H1 (cell line): ENCODE data around the gene PDE4B. TPM values are rescaled to one million over a fixed set of nuclear protein-coding genes. Genes with fewer than 3 reads are reported as not detected.
"Not testable (repeated sequence)": the region's sequence is repeated elsewhere in the genome, so short reads cannot be mapped to it uniquely, and the experiment has no call there.

ENCODE experiments used
- CTCF ChIA-PET: fragments of 300-600 bp; sonication (Branson Sonifier 250); formaldehyde crosslinking; loops from one replicate; lab custom pipeline; 2021; ENCODE audit not compliant: partially characterized antibody; lab: Charles Lee
- POLR2A ChIA-PET: fragments of 300-600 bp; sonication (Branson Sonifier 250); formaldehyde crosslinking; loops from one replicate; lab custom pipeline; 2021; ENCODE audit warnings: inconsistent platforms; ENCODE audit not compliant: partially characterized antibody; lab: Charles Lee
- DNase-seq, 2 experiments: peaks; one replicate each; pipeline versions ENCODE4 v3.0.0 to v3.0.0-alpha.2; 2010 to 2022; ENCODE audit warnings: low spot score in 2 of 2, low read depth in 1 of 2, mixed read lengths in 1 of 2
- FAIRE-seq: peaks from 2 replicates; lab custom pipeline; 2011; peaks lifted over from hg19 to GRCh38; lab: Jason Lieb, UNC
- H2AFZ ChIP-seq: 2 replicates; pipeline ENCODE4 v1.8.1; 2012; ENCODE audit warnings: low read length, inconsistent platforms
- H2AK5ac ChIP-seq: 2 replicates; pipeline ENCODE4 v1.6.1; 2013; ENCODE audit warnings: low read depth, low read length
- H2BK120ac ChIP-seq: replicated peaks from 2 replicates; pipeline ENCODE3; 2013; ENCODE audit warnings: low read depth, low read length, inconsistent platforms
- H2BK12ac ChIP-seq: 2 replicates; pipeline ENCODE4 v1.6.1; 2013; ENCODE audit warnings: low read depth, low read length
- H2BK15ac ChIP-seq: 2 replicates; pipeline ENCODE4 v1.6.1; 2013; ENCODE audit warnings: low read length
- H2BK20ac ChIP-seq: 2 replicates; pipeline ENCODE4 v1.6.1; 2013; ENCODE audit warnings: low read length
- H2BK5ac ChIP-seq: 2 replicates; pipeline ENCODE4 v1.6.1; 2013; ENCODE audit warnings: low read depth, low read length
- H3K14ac ChIP-seq: 2 replicates; pipeline ENCODE4 v1.6.1; 2013; ENCODE audit warnings: inconsistent platforms; ENCODE audit not compliant: insufficient read length
- H3K18ac ChIP-seq: 2 replicates; pipeline ENCODE4 v1.6.1; 2013; ENCODE audit warnings: low read length; ENCODE audit errors: extremely low read depth
- H3K23ac ChIP-seq: 2 replicates; pipeline ENCODE4 v1.6.1; 2013; ENCODE audit warnings: inconsistent platforms; ENCODE audit not compliant: insufficient read length
- H3K23me2 ChIP-seq: 2 replicates; pipeline ENCODE4 v1.6.1; 2013; ENCODE audit warnings: low read depth, low read length
- H3K27ac ChIP-seq: 2 replicates; pipeline ENCODE4 v1.6.1; 2011; ENCODE audit warnings: low read depth, low read length, inconsistent platforms
- H3K27me3 ChIP-seq, 4 experiments: replicated peaks in 1 of 4; 1 replicate in 1 of 4; 2 replicates in 3 of 4; pipeline versions ENCODE4 v1.6.1 to v1.8.1; 2011 to 2013; ENCODE audit warnings: low read length in 3 of 4, mild to moderate bottlenecking in 3 of 4, inconsistent platforms in 2 of 4, mixed read lengths in 2 of 4, moderate library complexity in 1 of 4; ENCODE audit not compliant: control insufficient read depth in 3 of 4, insufficient read depth in 3 of 4; ENCODE audit errors: extremely low read depth in 1 of 4
- H3K36me3 ChIP-seq, 4 experiments: 2 replicates each; pipeline versions ENCODE4 v1.6.1 to v1.8.1; 2011 to 2013; ENCODE audit warnings: mild to moderate bottlenecking in 4 of 4, low read length in 3 of 4, moderate library complexity in 2 of 4, control low read depth in 1 of 4, inconsistent platforms in 1 of 4; ENCODE audit not compliant: insufficient read depth in 4 of 4, control insufficient read depth in 2 of 4
- H3K4ac ChIP-seq: replicated peaks from 2 replicates; pipeline ENCODE3; 2013; ENCODE audit warnings: low read length, low read depth, mixed read lengths, inconsistent platforms; ENCODE audit not compliant: insufficient read length
- H3K4me1 ChIP-seq, 4 experiments: replicated peaks in 1 of 4; 1 replicate in 1 of 4; 2 replicates in 3 of 4; pipeline versions ENCODE4 v1.6.1 to v1.8.1; 2011 to 2013; ENCODE audit warnings: low read length in 3 of 4, inconsistent platforms in 2 of 4, mixed read lengths in 1 of 4; ENCODE audit not compliant: insufficient read depth in 4 of 4, control insufficient read depth in 3 of 4
- H3K4me2 ChIP-seq, 2 experiments: 2 replicates each; pipeline versions ENCODE4 v1.6.1 to v1.8.1; 2011 to 2013; ENCODE audit warnings: low read depth in 2 of 2, low read length in 2 of 2, control low read depth in 1 of 2, inconsistent platforms in 1 of 2, mild to moderate bottlenecking in 1 of 2; ENCODE audit not compliant: insufficient read depth in 1 of 2
- H3K4me3 ChIP-seq, 4 experiments: fragments of 200-600, 300-600 bp in 1 of 4; sonication (generic), shearing (Covaris generic), sonication (Bioruptor Twin) in 1 of 4; 2 replicates each; pipeline versions ENCODE4 v1.5.1 to v1.8.1; 2011 to 2016; ENCODE audit warnings: low read length in 4 of 4, low read depth in 3 of 4, control low read depth in 2 of 4, inconsistent platforms in 2 of 4, mild to moderate bottlenecking in 2 of 4, mixed read lengths in 1 of 4, moderate library complexity in 1 of 4; ENCODE audit not compliant: insufficient read depth in 2 of 4; ENCODE audit errors: extremely low read depth in 1 of 4
- H3K56ac ChIP-seq: replicated peaks from 2 replicates; pipeline ENCODE3; 2013; ENCODE audit warnings: low read depth, mild to moderate bottlenecking, mixed read lengths, low read length, inconsistent platforms; ENCODE audit not compliant: insufficient read length
- H3K79me1 ChIP-seq: 2 replicates; pipeline ENCODE4 v1.6.1; 2013; ENCODE audit warnings: low read depth, low read length, control low read depth
- H3K79me2 ChIP-seq, 2 experiments: 2 replicates each; pipeline versions ENCODE4 v1.6.1 to v1.8.1; 2012 to 2013; ENCODE audit warnings: low read length in 2 of 2, mild to moderate bottlenecking in 2 of 2, inconsistent platforms in 1 of 2; ENCODE audit not compliant: insufficient read depth in 2 of 2, control insufficient read depth in 1 of 2
- H3K9ac ChIP-seq, 4 experiments: replicated peaks in 1 of 4; 1 replicate in 1 of 4; 2 replicates in 3 of 4; pipeline versions ENCODE4 v1.6.1 to v1.8.1; 2011 to 2013; ENCODE audit warnings: low read depth in 3 of 4, low read length in 3 of 4, control low read depth in 2 of 4, mild to moderate bottlenecking in 2 of 4, moderate library complexity in 2 of 4, inconsistent platforms in 1 of 4; ENCODE audit errors: extremely low read depth in 1 of 4
- H3K9me3 ChIP-seq, 2 experiments: 2 replicates each; pipeline versions ENCODE4 v1.6.1 to v1.8.1; 2012 to 2013; ENCODE audit warnings: mild to moderate bottlenecking in 2 of 2, moderate library complexity in 2 of 2, control low read depth in 1 of 2, inconsistent platforms in 1 of 2, low read depth in 1 of 2, low read length in 1 of 2, mixed read lengths in 1 of 2; ENCODE audit not compliant: insufficient read depth in 2 of 2
- H4K20me1 ChIP-seq, 2 experiments: replicated peaks in 1 of 2; 2 replicates each; pipeline versions ENCODE3 to v1.8.1; 2011 to 2013; ENCODE audit warnings: inconsistent platforms in 2 of 2, low read length in 2 of 2, mild to moderate bottlenecking in 1 of 2; ENCODE audit not compliant: insufficient read depth in 2 of 2, control insufficient read depth in 1 of 2
- H4K5ac ChIP-seq: 2 replicates; pipeline ENCODE4 v1.6.1; 2013; ENCODE audit warnings: low read length, low read depth, mixed read lengths, inconsistent platforms; ENCODE audit not compliant: insufficient read length
- H4K8ac ChIP-seq: 2 replicates; pipeline ENCODE4 v1.8.0; 2013; ENCODE audit warnings: mild to moderate bottlenecking, moderate library complexity, low read length, inconsistent platforms; ENCODE audit not compliant: insufficient read depth; ENCODE audit errors: extremely low read depth
- H4K91ac ChIP-seq: replicated peaks from 2 replicates; pipeline ENCODE3; 2013; ENCODE audit warnings: low read length, mixed read lengths, inconsistent platforms; ENCODE audit not compliant: insufficient read length
- WGBS, 2 experiments: shearing (Covaris generic) in 1 of 2; methylation state at CpG; one replicate each; pipeline versions ENCODE4 v1.1.6 to v1.1.7; 2013 to 2015; ENCODE audit warnings: low lambda C conversion rate in 2 of 2, mixed read lengths in 2 of 2, inconsistent platforms in 1 of 2, low coverage in 1 of 2, missing lambda C conversion rate in 1 of 2; ENCODE audit not compliant: insufficient replicate concordance in 2 of 2, insufficient coverage in 1 of 2, insufficient read length in 1 of 2; ENCODE audit errors: extremely low coverage in 1 of 2, missing lambda C conversion rate in 1 of 2; 5-methylcytosine and 5-hydroxymethylcytosine counted together
- polyA plus RNA-seq, 7 experiments: library from polyadenylated mRNA; depleted of rRNA in 3 of 7; stranded (reverse) in 5 of 7; unstranded in 2 of 7; fragments of >200 nt in 5 of 7; fragments of 200-250 nt in 2 of 7; gene quantifications; 1 replicate in 5 of 7; 2 replicates in 1 of 7; 4 replicates in 1 of 7; pipeline versions ENCODE4 v1.2.1 to v1.2.3, GENCODE V29; 2011 to 2013; ENCODE audit warnings: missing spikeins in 2 of 7, mixed read lengths in 2 of 7
- total RNA-seq: library from RNA; stranded (reverse); fragmentation: NEBNext Ultra II Directional; extraction: Animal tissue kit (Norgen Biotek cat#: 25700); gene quantifications from 2 replicates; pipeline ENCODE4 v1.2.1, GENCODE V29; 2021

Gene PDE4B
- total and polyA plus RNA-seq, 2 of the 8 experiments (the other 6 are each of a cell fraction or from before 2014, with no cell fraction given) = 5.0 to 15.1 TPM

DNA sequence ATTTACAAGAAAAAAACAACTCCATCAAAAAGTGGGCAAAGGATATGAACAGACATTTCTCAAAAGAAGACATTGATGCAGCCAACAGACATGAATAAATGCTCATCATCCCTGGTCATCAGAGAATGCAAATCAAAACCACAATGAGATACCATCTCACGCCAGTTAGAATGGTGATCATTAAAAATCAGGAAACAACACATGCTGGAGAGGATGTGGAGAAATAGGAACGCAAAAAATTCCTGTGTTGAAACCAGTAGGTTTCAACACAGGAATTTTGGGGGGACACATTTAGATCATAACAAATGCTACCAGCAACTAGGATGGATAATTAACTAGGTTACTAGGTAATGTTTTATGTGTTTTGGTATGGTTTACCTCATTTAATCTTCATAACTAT, 529.8 kb downstream of the PDE4B start:
- H3K4me3 ChIP-seq, H3K4ac ChIP-seq, H2BK15ac ChIP-seq, H2BK5ac ChIP-seq, H4K91ac ChIP-seq, H2BK12ac ChIP-seq, H4K20me1 ChIP-seq, H2BK20ac ChIP-seq, H3K27ac ChIP-seq, H3K9me3 ChIP-seq, H3K56ac ChIP-seq, DNase-seq, FAIRE-seq, H2AK5ac ChIP-seq, H3K27me3 ChIP-seq, H3K79me1 ChIP-seq, H3K14ac ChIP-seq, H3K23ac ChIP-seq, H2AFZ ChIP-seq, POLR2A ChIA-PET, H3K36me3 ChIP-seq, H4K5ac ChIP-seq, H3K79me2 ChIP-seq, H3K18ac ChIP-seq, H3K9ac ChIP-seq, H3K4me1 ChIP-seq, H4K8ac ChIP-seq, H3K4me2 ChIP-seq, H2BK120ac ChIP-seq, H3K23me2 ChIP-seq: not testable (repeated sequence)
- CTCF ChIA-PET = interaction anchor here (0.9 to 1.3 kb wide), 4 partner anchors 21 to 124 kb away, joined by 3 to 5 read pairs (median 3); no protein-coding TSS in a partner anchor
- WGBS, 2 experiments = 90% methylated on average over 2 of the region's 2 CpGs; no CpG with 5 or more reads in 1 of the 2 experiments
